ENCODE results near the gene LSS.

DNA sequence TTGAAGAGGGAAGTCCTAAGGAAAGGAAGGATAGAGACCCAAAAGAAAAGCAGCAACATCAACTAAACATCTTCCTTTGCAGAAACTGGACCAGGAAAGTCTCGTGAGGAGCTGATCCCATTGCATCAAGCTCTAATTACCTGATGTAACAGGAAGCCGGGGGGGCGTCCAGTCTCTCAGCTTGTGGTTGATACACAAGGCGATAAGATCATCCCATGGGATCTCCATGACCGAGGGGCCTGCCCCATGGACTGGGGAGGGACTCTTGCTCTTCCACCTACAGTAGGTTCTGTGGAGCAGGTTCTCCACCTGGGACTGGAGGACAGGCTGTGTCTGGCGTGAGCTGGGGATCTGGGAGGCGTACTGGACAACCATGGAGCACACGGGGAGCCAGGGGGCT is 14.8 kb upstream of the LSS start:
- 0 out of 3 replicates have a peak, but pooled peaks of 1 of the 2 experiments have one; percentile 1 for TF ChIP-seq POLR2A (IDR thresholded peaks at IDR 0.05; ENCODE audit: control extremely low read depth in 1 of 2, low read depth in 2 of 2, low read length in 2 of 2)
- TF ChIP-seq SIX5 (IDR thresholded peaks at IDR 0.05; ENCODE audit: low read depth, low read length), result no peak
- TF ChIP-seq, protein P1, sequence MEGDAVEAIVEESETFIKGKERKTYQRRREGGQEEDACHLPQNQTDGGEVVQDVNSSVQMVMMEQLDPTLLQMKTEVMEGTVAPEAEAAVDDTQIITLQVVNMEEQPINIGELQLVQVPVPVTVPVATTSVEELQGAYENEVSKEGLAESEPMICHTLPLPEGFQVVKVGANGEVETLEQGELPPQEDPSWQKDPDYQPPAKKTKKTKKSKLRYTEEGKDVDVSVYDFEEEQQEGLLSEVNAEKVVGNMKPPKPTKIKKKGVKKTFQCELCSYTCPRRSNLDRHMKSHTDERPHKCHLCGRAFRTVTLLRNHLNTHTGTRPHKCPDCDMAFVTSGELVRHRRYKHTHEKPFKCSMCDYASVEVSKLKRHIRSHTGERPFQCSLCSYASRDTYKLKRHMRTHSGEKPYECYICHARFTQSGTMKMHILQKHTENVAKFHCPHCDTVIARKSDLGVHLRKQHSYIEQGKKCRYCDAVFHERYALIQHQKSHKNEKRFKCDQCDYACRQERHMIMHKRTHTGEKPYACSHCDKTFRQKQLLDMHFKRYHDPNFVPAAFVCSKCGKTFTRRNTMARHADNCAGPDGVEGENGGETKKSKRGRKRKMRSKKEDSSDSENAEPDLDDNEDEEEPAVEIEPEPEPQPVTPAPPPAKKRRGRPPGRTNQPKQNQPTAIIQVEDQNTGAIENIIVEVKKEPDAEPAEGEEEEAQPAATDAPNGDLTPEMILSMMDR (IDR thresholded peaks at IDR 0.05; ENCODE audit: control extremely low read depth in 1 of 3, insufficient read depth in 1 of 3, low read depth in 1 of 3, low read length in 3 of 3), result no peak
- no peak for TF ChIP-seq TBP (IDR thresholded peaks at IDR 0.05; ENCODE audit: low read depth, low read length)
- TF ChIP-seq TAF1 (IDR thresholded peaks at IDR 0.05; ENCODE audit: low read depth, low read length), result no peak
- no peak for TF ChIP-seq EZH2 (IDR thresholded peaks at IDR 0.05; ENCODE audit: low read depth, low read length, severe bottlenecking)
- TF ChIP-seq SP4 (IDR thresholded peaks at IDR 0.05; ENCODE audit: low read length), result no peak
- no peak for TF ChIP-seq RAD21 (IDR thresholded peaks at IDR 0.05 in 1 of 2, conservative IDR thresholded peaks at IDR 0.05 in 1 of 2; ENCODE audit: low read depth in 2 of 2, low read length in 2 of 2)
- no peak for TF ChIP-seq BRCA1 (IDR thresholded peaks at IDR 0.05; ENCODE audit: low read depth, low read length)
- TF ChIP-seq TEAD4 (IDR thresholded peaks at IDR 0.05; ENCODE audit: low read depth, low read length), result no peak
- no peak for TF ChIP-seq EP300 (IDR thresholded peaks at IDR 0.05; ENCODE audit: borderline replicate concordance in 1 of 2, low read depth in 2 of 2, low read length in 2 of 2)
- no peak for TF ChIP-seq CBX8 (IDR thresholded peaks at IDR 0.05; ENCODE audit: borderline replicate concordance, low read depth, low read length)

Measured in H1 (cell line).